Right lung (tissue), 5 donors: ENCODE data around the gene DEPDC7. TPM values are rescaled to one million over a fixed set of nuclear protein-coding genes. Genes with fewer than 3 reads are reported as not detected.

Experiments used
- DNase-seq, 2 donors: peaks; one replicate each; pipeline ENCODE4 v3.0.0-alpha.2; 2013
- polyA plus RNA-seq, 5 donors: library from polyadenylated mRNA; unstranded; fragments of 120-200 nt; gene quantifications; one replicate each; pipeline versions ENCODE4 v1.2.1 to v1.2.3, GENCODE V29; 2013; ENCODE audit warnings: inconsistent platforms in 1 of 5, low replicate concordance in 1 of 5; ENCODE audit not compliant: insufficient read length in 5 of 5, insufficient read depth in 1 of 5

DEPDC7 gene
- polyA plus RNA-seq, 5 donors: 16.7 to 26.9 (median 23.0) TPM

- DNase-seq: no peak
These were observed 43.8 kb downstream of the DEPDC7 start for GRCh38 chr11:33059331-33060007.

- DNase-seq: no peak
These were observed 44.6 kb downstream of the DEPDC7 start for GRCh38 chr11:33060271-33060670.

GRCh38 chr11:33062137-33062536, 46.5 kb downstream of the DEPDC7 start:
- no peak for DNase-seq

GRCh38 chr11:33063326-33063881, 47.7 kb downstream of the DEPDC7 start:
- DNase-seq: no peak

DNA sequence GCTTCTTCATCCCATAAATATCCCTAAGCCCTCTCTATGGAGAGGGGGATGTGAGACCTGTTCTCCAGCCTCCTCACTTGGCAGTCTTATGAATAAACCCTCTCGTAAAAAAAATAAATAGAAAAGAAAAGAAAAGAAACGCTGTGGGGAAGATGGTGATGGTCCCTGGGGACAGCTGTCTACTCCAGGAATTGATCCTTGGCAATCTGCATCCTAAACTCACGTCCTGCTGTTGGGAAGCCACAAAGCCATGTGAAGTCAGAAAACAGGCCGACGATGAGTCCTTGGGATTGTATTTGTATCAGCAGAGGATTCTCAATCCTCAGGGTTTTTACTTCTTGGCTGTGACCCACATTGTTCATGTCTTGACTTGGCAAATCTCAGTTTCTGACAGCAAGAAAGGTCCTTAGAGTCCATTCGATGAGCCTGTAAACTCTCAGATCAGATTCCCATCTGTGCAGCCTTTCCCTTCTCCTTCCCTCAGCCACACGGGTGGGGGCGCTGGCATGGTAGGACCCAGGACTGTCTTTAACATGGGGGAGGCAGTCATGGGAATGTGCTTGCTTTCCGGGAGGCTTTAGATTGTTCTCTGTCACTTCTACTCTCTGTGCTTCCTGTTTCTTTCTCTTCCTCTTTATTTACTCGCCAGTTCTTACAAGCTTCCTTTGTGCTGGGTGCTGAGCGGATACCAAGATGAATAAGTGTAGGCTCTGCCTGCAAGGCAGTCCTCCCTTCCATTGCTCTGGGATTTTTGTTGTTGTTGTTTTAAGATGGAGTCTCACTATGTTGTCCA, 48.6 kb downstream of the DEPDC7 start:
- no peak for DNase-seq

GRCh38 chr11:33064866-33065265, 49.2 kb downstream of the DEPDC7 start:
- DNase-seq: no peak

GRCh38 chr11:33065445-33066178, 49.9 kb downstream of the DEPDC7 start:
- DNase-seq: peak; percentile 28 to 36

DNA sequence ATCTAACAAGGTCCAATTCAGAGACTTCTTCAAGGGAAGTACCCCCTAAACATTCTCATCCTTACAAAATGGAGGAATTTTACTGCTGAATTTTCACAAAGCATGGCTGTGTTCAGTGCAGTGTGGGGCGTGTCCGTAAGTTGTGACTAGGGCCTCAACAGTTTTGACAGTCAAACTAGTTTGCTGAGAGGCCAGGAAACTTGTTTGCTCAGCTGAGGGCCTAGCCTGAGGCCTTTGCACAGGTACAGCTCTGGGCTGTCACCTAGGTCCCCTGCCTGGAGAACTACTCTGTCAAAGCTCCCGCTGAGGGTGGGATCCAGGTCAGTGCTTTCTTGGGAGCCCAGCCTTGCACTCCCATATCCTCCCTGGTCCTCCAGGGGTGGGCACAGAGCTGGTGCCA, 51.6 kb downstream of the DEPDC7 start:
- DNase-seq: no peak

DNA sequence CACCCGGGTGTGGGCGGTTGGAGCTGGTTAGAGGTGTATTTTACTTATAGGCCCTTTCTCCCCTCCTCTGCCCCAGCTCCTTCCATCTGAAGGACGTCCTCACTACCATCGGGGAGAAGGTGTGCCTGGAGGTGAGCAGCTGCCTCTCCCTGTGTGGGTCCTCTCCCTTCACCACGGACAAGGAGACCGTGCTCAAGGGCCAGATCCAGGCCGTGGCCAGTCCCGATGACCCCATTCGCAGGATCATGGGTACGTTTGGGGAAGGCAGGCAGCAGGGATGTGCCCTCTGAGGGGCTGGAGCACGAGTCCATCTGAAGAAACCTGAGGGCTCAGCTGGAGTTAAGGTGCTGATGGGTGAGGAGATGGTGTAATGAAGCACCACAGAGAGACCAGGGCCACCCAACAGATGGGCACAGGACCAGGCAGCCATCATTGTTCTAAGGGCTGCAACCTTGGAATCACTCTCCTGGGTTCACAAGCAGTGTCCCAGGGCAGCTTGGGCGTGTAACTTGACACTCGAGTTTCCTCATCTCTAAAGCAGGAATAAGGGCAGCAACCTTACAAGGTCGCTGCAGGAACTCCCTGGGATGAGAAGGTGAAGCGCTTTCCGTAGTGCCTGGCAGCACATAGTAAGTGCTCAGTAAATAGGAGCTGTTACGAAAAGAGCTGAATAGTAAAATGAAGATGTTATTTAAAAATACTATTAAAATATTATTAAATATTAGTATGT, 53.1 kb downstream of the DEPDC7 start:
- no peak for DNase-seq

GRCh38 chr11:33072465-33072864, 56.8 kb downstream of the DEPDC7 start:
- DNase-seq: no peak

Other genes starting within 250 kb of the DEPDC7 start
- under 1 TPM; 0.06 to 0.18 (median 0.16) TPM for gene CCDC73, start 221.2 kb upstream of the DEPDC7 start, polyA plus RNA-seq
- gene PRRG4, start 186.0 kb upstream of the DEPDC7 start, polyA plus RNA-seq: 1 to 10 TPM; 1.6 to 2.5 (median 2.3) TPM
- 10 to 100 TPM; 24.1 to 46.4 (median 40.6) TPM for gene QSER1, start 123.1 kb upstream of the DEPDC7 start, polyA plus RNA-seq
- 10 to 100 TPM in 4 of 5 donors, 1 to 10 TPM in 1; 8.9 to 16.9 (median 15.0) TPM for gene TCP11L1, start 23.7 kb downstream of the DEPDC7 start, polyA plus RNA-seq
- 10 to 100 TPM; 46.1 to 62.2 (median 55.3) TPM for gene CSTF3, start 145.6 kb downstream of the DEPDC7 start, polyA plus RNA-seq
- 10 to 100 TPM; 35.8 to 49.7 (median 49.2) TPM for gene HIPK3, start 241.5 kb downstream of the DEPDC7 start, polyA plus RNA-seq